ENCODE measurements around the gene SUMO3.

SUMO3 gene

DNA sequence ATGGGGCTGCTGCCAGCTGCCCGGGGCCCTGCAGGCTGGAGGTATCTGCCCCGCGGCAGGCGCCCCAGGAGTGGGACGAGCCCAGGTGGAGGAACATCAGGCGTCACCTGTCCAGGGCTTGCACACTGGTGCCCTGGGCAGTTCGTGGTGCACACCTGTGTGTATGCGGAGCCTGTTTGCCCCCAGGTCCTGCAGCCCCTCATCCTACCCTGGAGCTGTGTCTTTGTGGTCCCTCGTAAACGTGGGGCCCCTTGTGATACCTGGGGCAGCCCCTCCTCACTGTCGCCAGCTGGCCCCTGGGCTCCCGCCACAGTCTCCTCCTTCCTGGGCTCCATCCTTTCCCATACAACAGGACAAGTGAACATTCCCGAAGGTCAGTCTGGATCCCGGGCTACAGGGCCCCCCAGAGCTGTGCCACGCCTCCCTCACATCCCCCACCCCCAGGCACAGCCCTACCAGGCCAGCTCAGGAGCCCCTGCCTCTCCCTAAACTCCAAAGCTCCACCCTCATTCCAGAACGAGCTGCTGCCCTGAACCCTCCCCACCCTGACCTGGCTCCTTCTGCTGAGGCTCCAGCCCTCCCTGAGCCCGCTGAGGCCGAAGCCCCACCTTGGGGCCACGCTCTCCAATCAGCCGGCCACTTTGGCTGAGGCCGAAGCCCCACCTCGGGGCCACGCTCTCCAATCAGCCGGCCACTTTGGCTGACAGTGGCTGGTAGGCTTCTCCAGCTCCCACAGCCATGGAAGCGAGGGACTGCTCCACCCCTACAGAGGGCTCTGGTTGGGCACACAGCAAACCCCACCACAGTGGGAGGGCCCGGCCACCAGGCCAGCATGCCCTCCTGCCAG is 58.9 kb downstream of the SUMO3 start:
- DNase-seq (ENCODE audit: low read depth): no peak

DNA sequence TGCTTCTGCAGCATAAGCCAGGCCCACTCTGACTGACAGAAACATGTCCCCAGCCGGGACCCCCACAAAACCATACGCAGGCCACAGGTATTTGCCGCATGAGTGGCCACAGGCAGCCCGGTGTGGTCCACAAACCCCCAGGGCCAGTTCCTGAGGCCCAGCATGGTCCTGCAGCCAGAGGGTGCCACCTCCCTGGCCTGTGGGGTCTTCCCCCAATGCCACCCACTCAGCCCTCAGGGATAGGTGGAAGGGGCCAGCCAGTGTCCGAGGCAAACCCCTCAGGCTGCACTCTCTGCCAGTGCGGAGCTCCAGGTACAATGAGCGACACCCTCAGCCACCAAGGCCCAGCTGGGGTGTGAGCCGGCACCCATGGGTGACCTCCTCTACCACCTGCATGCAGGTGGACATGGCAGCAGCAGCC is 59.7 kb downstream of the SUMO3 start:
- DNase-seq (ENCODE audit: low read depth): no peak

- DNase-seq (ENCODE audit: low read depth): no peak
Measured at GRCh38 chr21:44757731-44758130, 60.1 kb downstream of the SUMO3 start.

- no peak for DNase-seq (ENCODE audit: low read depth)
Measured at GRCh38 chr21:44756423-44757185, 61.3 kb downstream of the SUMO3 start.

Data from GM04503 (cell line).